ENCODE data around the gene THG1L.
A peak's percentile ranks its signal among the peaks of the same experiment; 100 is the strongest.
"Not testable (repeated sequence)": the region's sequence is repeated elsewhere in the genome, so short reads cannot be mapped to it uniquely, and the experiment has no call there.

Gene THG1L

DNA sequence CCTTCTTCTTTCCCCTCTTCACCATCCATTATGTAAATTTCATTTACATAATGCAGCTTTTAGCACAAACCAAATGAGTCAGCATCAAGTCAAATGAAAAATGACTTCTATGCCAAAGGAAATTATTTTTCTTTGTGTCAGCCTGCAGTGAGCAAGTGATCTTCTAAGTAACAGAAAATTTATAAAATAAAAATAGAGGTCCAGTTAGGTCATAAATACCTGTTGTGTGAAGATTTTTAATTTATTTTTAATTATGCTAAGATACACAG is 16.7 kb upstream of the THG1L start:
- ChIA-PET CTCF (no interaction called here), POLR2A (ENCODE audit: low non-redundant PET) (no interaction called here)
- DNase-seq (ENCODE audit: low spot score): no peak
- H3K27ac ChIP-seq: no peak overlapping the region
- TF ChIP-seq, protein P1, sequence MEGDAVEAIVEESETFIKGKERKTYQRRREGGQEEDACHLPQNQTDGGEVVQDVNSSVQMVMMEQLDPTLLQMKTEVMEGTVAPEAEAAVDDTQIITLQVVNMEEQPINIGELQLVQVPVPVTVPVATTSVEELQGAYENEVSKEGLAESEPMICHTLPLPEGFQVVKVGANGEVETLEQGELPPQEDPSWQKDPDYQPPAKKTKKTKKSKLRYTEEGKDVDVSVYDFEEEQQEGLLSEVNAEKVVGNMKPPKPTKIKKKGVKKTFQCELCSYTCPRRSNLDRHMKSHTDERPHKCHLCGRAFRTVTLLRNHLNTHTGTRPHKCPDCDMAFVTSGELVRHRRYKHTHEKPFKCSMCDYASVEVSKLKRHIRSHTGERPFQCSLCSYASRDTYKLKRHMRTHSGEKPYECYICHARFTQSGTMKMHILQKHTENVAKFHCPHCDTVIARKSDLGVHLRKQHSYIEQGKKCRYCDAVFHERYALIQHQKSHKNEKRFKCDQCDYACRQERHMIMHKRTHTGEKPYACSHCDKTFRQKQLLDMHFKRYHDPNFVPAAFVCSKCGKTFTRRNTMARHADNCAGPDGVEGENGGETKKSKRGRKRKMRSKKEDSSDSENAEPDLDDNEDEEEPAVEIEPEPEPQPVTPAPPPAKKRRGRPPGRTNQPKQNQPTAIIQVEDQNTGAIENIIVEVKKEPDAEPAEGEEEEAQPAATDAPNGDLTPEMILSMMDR (conservative IDR thresholded peaks at IDR 0.05; ENCODE audit: low read depth): no peak

DNA sequence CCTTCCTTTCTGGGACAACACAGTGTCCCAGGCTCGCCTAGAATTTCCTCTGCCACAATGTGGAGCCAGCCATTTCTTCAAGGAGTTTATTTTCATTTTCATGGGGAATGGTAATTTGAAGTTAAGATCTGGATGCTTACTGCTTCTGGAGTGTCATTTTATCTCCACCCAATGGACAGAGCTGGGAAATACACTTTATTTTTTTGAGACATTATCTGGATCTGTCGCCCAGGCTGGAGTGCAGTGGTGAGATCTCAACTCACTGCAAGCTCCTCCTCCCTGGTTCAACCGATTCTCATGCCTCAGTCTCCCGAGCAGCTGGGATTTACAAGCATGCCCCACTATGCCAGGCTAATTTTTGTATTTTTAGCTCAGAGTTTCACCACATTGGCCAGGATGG is 12.7 kb upstream of the THG1L start:
- TF ChIP-seq, protein P1 (conservative IDR thresholded peaks at IDR 0.05; ENCODE audit: low read depth): peak; percentile 71
- ChIA-PET CTCF (interaction anchor here (0.6 to 1.7 kb wide), 9 partner anchors 25 to 1709 kb away, joined by 3 to 6 read pairs (median 4); partner anchors contain the start of gene LSM11), POLR2A (ENCODE audit: low non-redundant PET) (no interaction called here)
- peak; percentile 69 for DNase-seq (ENCODE audit: low spot score)
- H3K27ac ChIP-seq: no peak overlapping the region

DNA sequence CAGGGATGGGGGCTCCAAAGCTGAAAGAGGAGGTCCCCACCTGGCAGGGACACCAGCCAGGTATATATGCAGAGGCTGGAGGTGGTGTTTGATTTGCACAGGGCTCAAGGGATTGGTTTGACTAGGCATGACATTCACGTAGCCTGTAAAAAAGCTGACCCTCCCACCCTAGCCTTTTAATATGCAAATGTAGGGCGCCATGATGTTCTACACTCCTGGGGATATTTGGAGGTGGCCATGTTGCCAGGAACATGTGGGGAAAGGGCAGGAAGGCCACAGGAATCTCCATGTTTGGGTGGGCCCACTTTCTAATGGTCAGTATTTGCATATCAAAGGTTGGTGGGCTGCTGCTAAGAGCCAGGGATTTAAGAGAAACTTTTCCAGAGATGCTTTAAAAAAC is 12.0 kb upstream of the THG1L start:
- TF ChIP-seq, protein P1 (conservative IDR thresholded peaks at IDR 0.05; ENCODE audit: low read depth): no peak
- H3K27ac ChIP-seq: no peak overlapping the region
- CTCF ChIA-PET: interaction anchor here (0.6 to 1.7 kb wide), 6 partner anchors 23 to 577 kb away, joined by 3 to 5 read pairs (median 4); partner anchors contain the start of gene LSM11
- DNase-seq (ENCODE audit: low spot score): no peak
- POLR2A ChIA-PET (ENCODE audit: low non-redundant PET): interaction anchor here (0.6 kb wide), 1 partner anchor 228 kb away, joined by 4 read pairs; no protein-coding TSS in a partner anchor

DNA sequence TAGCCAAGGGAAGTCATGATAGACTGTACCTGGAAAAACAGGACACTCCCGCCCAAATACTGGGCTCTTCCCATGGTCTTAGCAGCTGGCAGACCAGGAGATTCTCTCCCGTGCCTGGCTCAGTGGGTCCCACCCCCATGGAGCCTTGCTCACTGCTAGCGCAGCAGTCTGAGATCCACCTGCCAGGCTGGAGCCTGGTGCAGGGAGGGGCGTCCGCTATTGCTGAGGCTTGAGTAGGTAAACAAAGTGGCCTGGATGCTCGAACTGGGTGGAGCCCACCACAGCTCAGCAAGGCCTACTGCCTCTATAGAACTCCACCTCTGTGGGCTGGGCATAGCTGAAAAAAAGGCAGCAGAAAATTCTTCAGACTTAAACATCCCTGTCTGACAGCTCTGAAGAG is 10.1 kb upstream of the THG1L start:
- TF ChIP-seq, protein P1 (conservative IDR thresholded peaks at IDR 0.05; ENCODE audit: low read depth): no peak
- DNase-seq (ENCODE audit: low spot score): no peak
- H3K27ac ChIP-seq: no peak overlapping the region
- ChIA-PET CTCF (interaction anchor here (0.6 to 2.2 kb wide), 2 partner anchors 83 to 393 kb away, joined by 4 to 5 read pairs; no protein-coding TSS in a partner anchor), POLR2A (ENCODE audit: low non-redundant PET) (no interaction called here)

DNA sequence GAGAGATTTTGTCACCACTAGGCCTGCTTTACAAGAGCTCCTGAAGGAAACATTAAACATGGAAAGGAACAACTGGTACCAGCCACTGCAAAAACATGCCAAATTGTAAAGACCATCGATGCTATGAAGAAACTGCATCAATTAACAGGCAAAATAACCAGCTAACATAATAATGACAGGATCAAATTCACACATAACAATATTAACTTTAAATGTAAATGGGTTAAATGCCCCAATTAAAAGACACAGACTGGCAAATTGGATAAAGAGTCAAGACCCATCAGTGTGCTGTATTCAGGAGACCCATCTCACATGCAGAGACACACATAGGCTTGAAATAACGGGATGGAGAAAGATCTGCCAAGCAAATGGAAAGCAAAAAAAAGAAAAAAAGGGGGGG is 8.3 kb upstream of the THG1L start:
- CTCF ChIA-PET; H3K27ac ChIP-seq; DNase-seq (ENCODE audit: low spot score); POLR2A ChIA-PET (ENCODE audit: low non-redundant PET): not testable (repeated sequence)

DNA sequence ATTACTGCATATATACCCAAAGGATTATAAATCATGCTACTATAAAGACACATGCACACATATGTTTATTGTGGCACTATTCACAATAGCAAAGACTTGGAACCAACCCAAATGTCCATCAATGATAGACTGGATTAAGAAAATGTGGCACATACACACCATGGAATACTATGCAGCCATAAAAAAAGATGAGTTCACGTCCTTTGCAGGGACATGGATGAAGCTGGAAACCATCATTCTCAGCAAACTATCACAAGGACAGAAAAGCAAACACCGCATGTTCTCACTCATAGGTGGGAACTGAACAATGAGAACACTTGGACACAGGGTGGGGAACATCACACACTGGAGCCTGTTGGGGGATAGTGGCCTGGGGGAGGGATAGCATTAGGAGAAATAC is 4.6 kb upstream of the THG1L start:
- H3K27ac ChIP-seq; DNase-seq (ENCODE audit: low spot score); POLR2A ChIA-PET (ENCODE audit: low non-redundant PET); CTCF ChIA-PET: not testable (repeated sequence)

DNA sequence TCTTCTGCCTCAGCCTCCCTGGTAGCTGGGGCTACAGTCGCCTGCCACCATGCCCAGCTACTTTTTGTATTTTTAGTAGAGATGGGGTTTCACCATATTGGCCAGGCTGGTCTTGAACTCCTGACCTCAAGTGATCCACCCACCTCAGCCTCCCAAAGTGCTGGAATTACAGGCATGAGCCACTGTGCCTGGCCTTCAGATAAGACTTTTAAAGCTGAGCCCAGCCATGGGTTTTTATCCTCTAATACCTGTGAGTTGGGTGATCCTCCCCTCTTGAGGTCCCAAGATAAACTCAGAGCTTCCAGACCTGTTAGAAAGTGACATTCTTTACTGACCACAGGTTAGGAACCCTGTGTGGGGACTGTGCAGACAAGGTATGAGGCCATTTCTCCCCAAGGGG is 3.4 kb upstream of the THG1L start:
- ChIA-PET POLR2A (ENCODE audit: low non-redundant PET) (interaction anchor here (0.6 kb wide), 1 partner anchor 1502 kb away, joined by 8 read pairs; no protein-coding TSS in a partner anchor), CTCF (interaction anchor here (0.6 to 0.7 kb wide), 2 partner anchors 15 to 332 kb away, joined by 3 read pairs; no protein-coding TSS in a partner anchor)
- DNase-seq (ENCODE audit: low spot score); H3K27ac ChIP-seq: not testable (repeated sequence)

DNA sequence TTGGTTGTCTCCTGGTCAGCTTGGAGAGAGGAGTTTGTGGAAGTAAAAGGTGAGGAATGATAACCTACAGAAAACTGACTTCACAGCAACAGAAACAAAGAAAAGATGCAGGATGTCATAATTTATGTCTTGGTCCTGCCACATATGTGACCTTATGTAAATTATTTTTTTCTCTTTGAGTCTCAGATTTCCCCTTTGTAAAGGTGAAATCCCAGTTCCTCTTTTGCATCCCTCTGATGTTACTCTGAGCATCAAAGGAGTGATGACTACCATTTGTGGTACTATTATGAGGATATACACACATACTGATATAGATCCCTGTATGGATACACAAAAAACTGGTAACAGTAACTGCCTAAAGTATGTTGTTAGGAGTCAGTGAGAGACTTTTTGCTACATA is 1.4 kb upstream of the THG1L start:
- TF ChIP-seq, protein P1 (conservative IDR thresholded peaks at IDR 0.05; ENCODE audit: low read depth): no peak
- ChIA-PET CTCF (no interaction called here), POLR2A (ENCODE audit: low non-redundant PET) (no interaction called here)
- no peak overlapping the region for H3K27ac ChIP-seq
- DNase-seq (ENCODE audit: low spot score): no peak

All from RWPE1 (cell line).